MCF 10A (cell line): ENCODE results near the gene TRIM8. TPM values are rescaled to one million over a fixed set of nuclear protein-coding genes. Genes with fewer than 3 reads are reported as not detected.

ENCODE experiments used
- BruUV-seq: library from RNA; stranded (reverse); fragments of 400-500 nt; replicated peaks from 2 replicates; lab custom pipeline; 2021; lab: Mats Ljungman, UMichigan
- CTCF ChIA-PET: fragments of 300-600 bp; sonication (Branson Sonifier 250); formaldehyde crosslinking; extraction: SDS; loops from one replicate; lab custom pipeline; 2021; ENCODE audit warnings: antibody characterized with exemption, inconsistent platforms; lab: Yijun Ruan, JAX
- POLR2A ChIA-PET: fragments of 300-600, 350-650 bp; sonication (Branson Sonifier 250); formaldehyde crosslinking; extraction: SDS; loops from one replicate; lab custom pipeline; 2020; ENCODE audit warnings: antibody characterized with exemption, inconsistent platforms; lab: Yijun Ruan, JAX
- DNase-seq: peaks from one replicate; pipeline ENCODE4 v3.0.0-alpha.2; 2018; ENCODE audit not compliant: unreplicated experiment
- H3K27ac Mint-ChIP-seq: one replicate; pipeline ENCODE4 v1.8.0; 2022; ENCODE audit warnings: mild to moderate bottlenecking, low read depth, mixed read lengths; ENCODE audit not compliant: unreplicated experiment
- H3K27me3 Mint-ChIP-seq: one replicate; pipeline ENCODE4 v1.8.0; 2022; ENCODE audit warnings: mixed read lengths; ENCODE audit not compliant: insufficient read depth, unreplicated experiment
- H3K36me3 Mint-ChIP-seq: one replicate; pipeline ENCODE4 v1.8.0; 2022; ENCODE audit warnings: mild to moderate bottlenecking, moderate library complexity, mixed read lengths; ENCODE audit not compliant: insufficient read depth, unreplicated experiment
- H3K4me1 Mint-ChIP-seq: one replicate; pipeline ENCODE4 v1.8.0; 2022; ENCODE audit warnings: mixed read lengths; ENCODE audit not compliant: insufficient read depth, unreplicated experiment
- H3K4me3 Mint-ChIP-seq: one replicate; pipeline ENCODE4 v1.8.0; 2022; ENCODE audit warnings: mild to moderate bottlenecking, moderate library complexity, mixed read lengths; ENCODE audit not compliant: unreplicated experiment
- H3K9me3 Mint-ChIP-seq: one replicate; pipeline ENCODE4 v1.8.0; 2022; ENCODE audit warnings: mixed read lengths; ENCODE audit not compliant: unreplicated experiment
- CTCF ChIP-seq: fragments of 200-600 bp; IDR thresholded peaks from one replicate; pipeline ENCODE4 v1.8.0; 2022; ENCODE audit warnings: antibody characterized with exemption, mild to moderate bottlenecking; ENCODE audit not compliant: unreplicated experiment
- intact Hi-C: fragments of 100-400 bp; cut with micrococcal nuclease; formaldehyde crosslinking; loops from 2 replicates; pipeline ENCODE4 v1.14.1; 2022
- total RNA-seq: library from RNA; stranded (reverse); gene quantifications from 2 replicates; pipeline ENCODE4 v1.2.3, GENCODE V29; 2022

The TRIM8 gene
- total RNA-seq, 1 experiment from 2014 or later: 78.1 TPM

DNA sequence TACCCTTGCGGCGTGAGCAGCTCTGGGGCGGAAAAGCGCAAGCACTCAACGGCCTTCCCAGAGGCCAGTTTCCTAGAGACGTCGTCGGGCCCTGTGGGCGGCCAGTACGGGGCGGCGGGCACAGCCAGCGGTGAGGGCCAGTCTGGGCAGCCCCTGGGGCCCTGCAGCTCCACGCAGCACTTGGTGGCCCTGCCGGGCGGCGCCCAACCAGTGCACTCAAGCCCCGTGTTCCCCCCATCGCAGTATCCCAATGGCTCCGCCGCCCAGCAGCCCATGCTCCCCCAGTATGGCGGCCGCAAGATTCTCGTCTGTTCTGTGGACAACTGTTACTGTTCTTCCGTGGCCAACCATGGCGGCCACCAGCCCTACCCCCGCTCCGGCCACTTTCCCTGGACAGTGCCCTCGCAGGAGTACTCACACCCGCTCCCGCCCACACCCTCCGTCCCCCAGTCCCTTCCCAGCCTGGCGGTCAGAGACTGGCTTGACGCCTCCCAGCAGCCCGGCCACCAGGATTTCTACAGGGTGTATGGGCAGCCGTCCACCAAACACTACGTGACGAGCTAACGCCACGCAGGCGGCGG is 12.6 kb downstream of the TRIM8 start:
- peaks cover 53% of the 10 kb centered on the region for H3K36me3 Mint-ChIP-seq
- H3K4me1 Mint-ChIP-seq: peaks cover 13% of the 10 kb centered on the region
- BruUV-seq: no TSS peak
- no peak for DNase-seq
- H3K4me3 Mint-ChIP-seq: no peak overlapping the region
- H3K9me3 Mint-ChIP-seq: no peaks in the 10 kb centered on the region
- no peak for TF ChIP-seq CTCF
- H3K27me3 Mint-ChIP-seq: no peaks in the 10 kb centered on the region
- H3K27ac Mint-ChIP-seq: no peak overlapping the region
- CTCF ChIA-PET: interaction anchor here (0.8 kb wide), 1 partner anchor 22 kb away, joined by 3 read pairs; no protein-coding TSS in a partner anchor
- POLR2A ChIA-PET: interaction anchor here (0.6 to 1.4 kb wide), 2 partner anchors 10 to 18 kb away, joined by 3 to 10 read pairs; no protein-coding TSS in a partner anchor
- intact Hi-C loops: no loop called here

DNA sequence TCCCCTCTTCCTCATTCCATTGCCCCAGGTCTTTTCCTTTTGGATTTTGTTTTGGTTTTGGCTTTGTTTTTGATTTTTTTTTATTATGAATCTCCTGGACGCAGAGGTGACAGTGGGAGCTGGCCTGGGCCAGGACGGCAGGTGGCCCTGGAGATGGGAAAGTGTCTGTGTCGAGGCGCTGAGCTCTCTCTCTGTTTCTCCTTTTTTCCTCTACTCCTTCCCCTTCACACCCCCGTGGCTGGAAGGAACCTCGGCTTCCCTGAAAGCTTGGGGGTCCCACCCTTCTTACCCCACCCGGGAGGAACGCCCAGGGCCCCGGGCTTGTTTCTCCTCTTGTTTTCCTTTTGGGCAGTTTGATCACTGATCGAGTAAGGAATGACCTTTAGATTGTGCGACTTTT is 13.2 kb downstream of the TRIM8 start:
- TF ChIP-seq CTCF: no peak
- H3K4me3 Mint-ChIP-seq: no peak overlapping the region
- H3K4me1 Mint-ChIP-seq: peaks cover 13% of the 10 kb centered on the region
- no peak overlapping the region for H3K27ac Mint-ChIP-seq
- ChIA-PET CTCF (interaction anchor here (0.8 kb wide), 1 partner anchor 21 kb away, joined by 3 read pairs; no protein-coding TSS in a partner anchor), POLR2A (interaction anchor here (0.6 to 1.9 kb wide), 2 partner anchors 12 to 17 kb away, joined by 3 to 14 read pairs; no protein-coding TSS in a partner anchor)
- BruUV-seq: no TSS peak
- H3K27me3 Mint-ChIP-seq: no peaks in the 10 kb centered on the region
- intact Hi-C loops: no loop called here
- no peak for DNase-seq
- H3K36me3 Mint-ChIP-seq: peaks cover 53% of the 10 kb centered on the region
- H3K9me3 Mint-ChIP-seq: no peaks in the 10 kb centered on the region

GRCh38 chr10:102657984-102658724 is 13.9 kb downstream of the TRIM8 start:
- CTCF ChIA-PET: interaction anchor here (0.6 to 0.8 kb wide), 4 partner anchors 20 to 127 kb away, joined by 3 read pairs; no protein-coding TSS in a partner anchor
- Mint-ChIP-seq H3K4me3 (no peak overlapping the region), H3K9me3 (no peaks in the 10 kb centered on the region), H3K36me3 (peaks cover 46% of the 10 kb centered on the region), H3K4me1 (peaks cover 10% of the 10 kb centered on the region), H3K27ac (no peak overlapping the region), H3K27me3 (no peaks in the 10 kb centered on the region)
- POLR2A ChIA-PET: interaction anchor here (0.6 to 1.9 kb wide), 3 partner anchors 12 to 17 kb away, joined by 3 to 14 read pairs (median 6); no protein-coding TSS in a partner anchor
- intact Hi-C loops: no loop called here
- no TSS peak for BruUV-seq
- no peak for DNase-seq
- TF ChIP-seq CTCF: no peak

- no peak for TF ChIP-seq CTCF
- no peak overlapping the region for H3K4me3 Mint-ChIP-seq
- H3K27me3 Mint-ChIP-seq: no peaks in the 10 kb centered on the region
- H3K36me3 Mint-ChIP-seq: peaks cover 41% of the 10 kb centered on the region
- peaks cover 7% of the 10 kb centered on the region for H3K4me1 Mint-ChIP-seq
- DNase-seq: no peak
- H3K27ac Mint-ChIP-seq: no peak overlapping the region
- H3K9me3 Mint-ChIP-seq: no peaks in the 10 kb centered on the region
- POLR2A ChIA-PET: interaction anchor here (1.1 to 1.9 kb wide), 2 partner anchors 11 to 13 kb away, joined by 6 to 14 read pairs; no protein-coding TSS in a partner anchor
- no TSS peak for BruUV-seq
- intact Hi-C loops: no loop called here
- CTCF ChIA-PET: interaction anchor here (0.6 kb wide), 2 partner anchors 20 to 127 kb away, joined by 3 read pairs; no protein-coding TSS in a partner anchor
Measured at GRCh38 chr10:102658802-102659201, 14.5 kb downstream of the TRIM8 start.
